HG03342 (cell line): ENCODE data around the gene RFTN1.

Source experiments
- ATAC-seq: cut with Tn5 transposase; IDR thresholded peaks from one replicate; pipeline ENCODE4 v1.9.1; 2021; ENCODE audit warnings: mild to moderate bottlenecking, moderate library complexity; ENCODE audit not compliant: unreplicated experiment

Gene RFTN1

GRCh38 chr3:16412192-16412800 lies 101.2 kb downstream of the RFTN1 start:
- no peak for ATAC-seq

GRCh38 chr3:16411441-16411840 lies 102.1 kb downstream of the RFTN1 start:
- no peak for ATAC-seq

- no peak for ATAC-seq
Observed at GRCh38 chr3:16410659-16411058, 102.8 kb downstream of the RFTN1 start.

DNA sequence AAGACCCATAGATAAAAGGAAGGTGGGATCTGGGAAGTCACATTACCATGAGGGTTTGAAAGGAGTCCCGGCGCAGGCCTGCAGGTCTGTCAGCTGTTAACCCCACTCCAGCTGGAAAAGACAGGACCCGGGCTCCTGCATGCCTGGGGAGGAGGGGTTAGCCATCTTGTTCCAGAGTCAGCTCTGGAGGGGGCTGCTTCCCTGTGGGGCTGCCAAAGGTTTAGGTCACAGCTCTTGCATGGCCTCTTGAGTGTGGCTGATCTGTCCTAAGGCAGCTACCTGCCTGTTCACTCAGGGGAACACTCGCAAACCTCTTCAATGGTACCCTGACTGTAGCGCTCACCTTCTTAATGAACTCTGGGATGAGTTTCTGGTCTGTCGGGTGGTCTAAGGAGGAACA lies 104.5 kb downstream of the RFTN1 start:
- ATAC-seq: no peak

GRCh38 chr3:16407366-16407765 lies 106.1 kb downstream of the RFTN1 start:
- ATAC-seq: no peak

DNA sequence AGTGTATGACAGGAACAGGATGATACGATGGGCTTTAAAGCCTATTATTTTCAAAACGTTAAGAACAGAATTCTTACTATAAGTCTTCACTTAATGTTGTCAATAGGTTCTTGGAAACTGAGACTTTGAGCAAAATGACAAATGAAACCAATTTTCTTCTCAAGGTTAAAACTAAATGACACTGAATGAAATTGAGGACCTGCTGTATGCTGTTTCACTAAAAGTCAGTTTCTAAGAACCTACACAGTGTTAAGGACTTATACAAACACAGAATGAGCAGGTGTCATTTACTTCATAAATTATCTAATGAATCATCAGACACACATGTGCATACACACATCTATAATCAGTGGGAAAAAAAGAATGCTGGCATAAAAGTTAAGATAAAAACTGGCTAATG lies 106.9 kb downstream of the RFTN1 start:
- no peak for ATAC-seq

GRCh38 chr3:16406166-16406565 lies 107.3 kb downstream of the RFTN1 start:
- ATAC-seq: no peak

GRCh38 chr3:16404349-16404895 lies 109.1 kb downstream of the RFTN1 start:
- no peak for ATAC-seq

DNA sequence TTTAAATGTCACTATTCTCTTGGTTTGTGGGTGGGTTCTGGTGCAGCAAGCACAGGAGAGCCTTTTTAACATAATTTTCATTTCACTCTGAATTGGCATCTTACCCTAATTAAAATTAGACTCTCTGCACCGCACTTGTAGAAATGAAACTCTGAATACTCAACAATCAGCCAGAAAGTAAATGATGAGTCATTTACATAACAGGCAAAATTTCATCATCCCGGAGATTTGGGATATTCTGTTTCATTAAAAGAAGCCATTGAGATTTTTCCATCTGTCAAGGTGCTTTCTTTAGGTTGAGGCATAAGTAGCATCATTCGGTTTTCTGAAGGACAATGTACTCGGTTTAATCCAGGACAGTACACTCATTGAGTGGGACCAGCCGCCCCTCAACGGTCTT lies 111.0 kb downstream of the RFTN1 start:
- ATAC-seq: no peak

GRCh38 chr3:16401273-16401672 lies 112.2 kb downstream of the RFTN1 start:
- ATAC-seq: no peak

DNA sequence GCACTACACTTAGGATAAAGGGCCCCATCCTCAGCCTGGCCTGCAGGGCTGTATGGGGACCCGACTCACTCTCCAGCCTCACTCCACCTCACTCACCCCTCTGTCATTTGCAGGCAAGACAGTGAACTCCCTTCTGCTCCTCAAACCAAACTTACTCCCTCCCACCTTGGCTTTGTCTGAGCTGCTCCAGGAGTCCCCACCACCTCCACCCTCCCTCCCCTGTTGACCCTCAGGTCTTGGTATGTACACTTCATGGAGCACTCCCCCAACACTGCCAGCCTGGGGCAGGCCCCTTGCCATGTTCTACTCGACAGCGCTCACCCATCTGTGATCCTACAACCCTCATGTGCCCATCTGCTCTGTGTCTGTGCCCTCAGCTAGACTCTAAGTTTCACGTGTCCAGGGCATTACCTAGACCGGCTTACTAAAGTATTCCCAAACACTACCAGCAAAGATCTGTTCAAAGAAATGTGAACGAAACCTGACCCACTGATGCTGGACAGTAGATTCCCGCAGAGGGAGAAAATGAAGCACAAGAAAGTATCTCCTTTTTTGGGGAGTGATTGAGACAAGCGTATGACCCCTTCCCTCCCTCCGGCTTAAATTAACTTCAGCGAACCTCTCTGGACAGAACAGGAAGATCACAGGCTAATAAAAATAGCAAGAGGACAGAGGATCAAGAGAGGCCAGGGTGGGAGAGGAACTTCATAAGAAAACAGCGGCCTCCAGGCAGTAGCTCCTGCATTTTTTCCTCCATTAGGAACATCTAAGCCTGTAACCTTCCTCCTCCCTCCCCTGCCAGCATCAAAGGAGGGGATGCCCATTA lies 113.2 kb downstream of the RFTN1 start:
- ATAC-seq: no peak

DNA sequence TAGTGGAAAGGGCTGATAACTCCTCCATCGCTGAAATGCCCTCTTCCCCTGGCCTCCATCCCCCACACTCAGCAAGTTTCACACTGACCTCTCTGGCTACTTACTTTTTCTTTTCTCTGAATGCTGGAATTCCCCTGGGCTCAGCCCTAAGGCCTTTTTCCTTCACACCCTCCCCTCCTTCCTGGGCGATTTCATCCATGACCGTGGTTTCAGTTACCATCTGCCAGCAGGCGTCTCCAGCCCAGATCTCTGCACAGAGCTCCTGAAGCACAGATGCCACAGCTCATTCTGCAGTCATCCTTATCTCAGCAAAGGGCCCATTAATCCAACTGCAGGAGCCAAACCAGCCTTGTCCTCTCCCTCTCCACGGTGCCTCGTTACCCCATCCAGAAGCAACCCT lies 114.0 kb downstream of the RFTN1 start:
- no peak for ATAC-seq

DNA sequence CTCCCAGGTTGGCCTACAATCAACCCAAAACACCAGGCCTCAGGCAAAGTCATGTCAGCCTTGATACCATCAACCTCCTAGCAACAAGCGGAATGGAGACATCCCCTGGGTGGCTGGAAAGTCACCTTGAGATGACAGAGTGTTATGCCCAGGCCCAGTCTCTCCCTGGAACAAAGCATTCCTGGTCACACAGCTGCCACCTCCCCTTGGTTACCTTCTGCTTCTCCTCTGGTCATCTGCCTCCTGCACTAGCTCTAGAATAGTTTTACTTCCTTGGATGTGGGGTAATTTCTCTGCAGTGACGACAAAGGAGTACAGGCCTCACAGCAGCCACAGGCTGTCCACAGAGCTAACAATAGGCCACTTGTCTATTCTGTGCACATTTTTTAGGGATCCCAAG lies 114.9 kb downstream of the RFTN1 start:
- ATAC-seq: no peak

GRCh38 chr3:16396202-16396601 lies 117.3 kb downstream of the RFTN1 start:
- ATAC-seq: no peak

DNA sequence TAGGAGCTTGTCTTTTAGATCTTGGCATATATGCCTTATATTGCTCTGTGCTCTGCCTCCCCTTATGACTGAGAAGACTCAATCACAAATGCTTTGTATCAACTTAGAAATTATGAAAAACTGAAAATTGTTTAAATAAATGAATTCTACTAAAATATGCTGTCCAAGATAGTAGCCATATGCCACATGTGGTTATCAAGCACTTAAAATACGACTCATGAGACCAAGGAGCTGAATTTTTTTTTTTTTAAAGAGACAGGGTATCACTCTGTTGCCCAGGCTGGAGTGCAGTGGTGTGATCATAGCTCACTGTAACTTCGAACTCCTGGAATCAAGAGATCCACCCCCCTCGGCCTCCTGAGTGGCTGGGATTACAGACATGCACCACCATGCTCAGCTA lies 118.3 kb downstream of the RFTN1 start:
- no peak for ATAC-seq

DNA sequence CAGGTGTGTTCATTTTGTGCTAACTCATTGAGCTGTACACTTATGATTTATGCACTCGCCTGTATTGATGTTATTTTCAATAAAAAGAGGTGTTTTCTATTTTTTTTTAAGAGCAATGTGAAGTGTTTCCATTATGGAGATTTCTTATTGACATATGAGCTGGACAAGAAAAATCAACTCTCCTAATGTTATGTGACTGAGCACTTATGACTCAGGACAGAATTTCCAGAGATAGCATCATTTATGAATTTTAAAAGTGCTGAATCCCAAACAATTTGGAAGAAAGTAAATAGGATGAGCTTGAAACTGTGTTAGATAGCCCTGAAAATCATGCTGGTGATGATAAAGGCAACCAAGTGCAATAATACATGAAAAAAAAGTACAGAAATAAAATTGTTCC lies 118.9 kb downstream of the RFTN1 start:
- ATAC-seq: no peak

DNA sequence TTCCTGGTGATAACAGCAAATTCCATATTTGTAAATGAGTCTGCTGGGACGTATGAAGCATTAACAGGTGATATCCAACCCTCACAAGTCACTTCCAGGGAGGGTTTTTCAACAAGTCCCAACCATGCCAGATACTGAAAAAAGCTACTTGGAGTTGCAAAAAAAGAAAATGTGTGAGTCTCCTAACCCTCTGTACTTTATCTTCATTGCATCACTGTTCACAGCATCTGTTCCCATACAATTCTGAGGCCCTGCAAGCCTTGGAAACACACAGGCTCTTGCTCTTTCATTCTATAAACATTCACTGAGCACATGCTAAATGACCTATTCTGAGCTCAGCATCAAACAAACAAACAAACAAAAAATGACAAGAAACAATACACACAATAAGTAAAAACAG lies 120.8 kb downstream of the RFTN1 start:
- no peak for ATAC-seq

DNA sequence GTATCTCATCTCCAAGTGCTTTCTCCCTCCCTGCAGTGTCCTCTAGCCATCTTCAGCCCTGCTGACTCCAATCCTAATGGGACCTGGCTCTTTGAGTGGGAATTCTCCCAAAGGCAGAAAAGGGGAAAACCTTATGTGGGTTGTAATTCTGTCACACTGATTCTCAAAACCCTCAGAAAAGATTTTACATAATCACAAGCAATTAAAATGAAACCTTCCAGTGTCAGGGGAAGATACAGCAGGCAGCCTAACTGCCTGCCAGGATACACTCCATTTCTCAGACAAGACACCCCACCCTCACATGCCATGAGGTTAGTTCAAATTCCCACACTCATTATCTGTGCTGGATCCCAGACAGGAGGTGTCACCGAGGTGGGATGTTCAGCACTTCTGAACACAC lies 121.4 kb downstream of the RFTN1 start:
- no peak for ATAC-seq

DNA sequence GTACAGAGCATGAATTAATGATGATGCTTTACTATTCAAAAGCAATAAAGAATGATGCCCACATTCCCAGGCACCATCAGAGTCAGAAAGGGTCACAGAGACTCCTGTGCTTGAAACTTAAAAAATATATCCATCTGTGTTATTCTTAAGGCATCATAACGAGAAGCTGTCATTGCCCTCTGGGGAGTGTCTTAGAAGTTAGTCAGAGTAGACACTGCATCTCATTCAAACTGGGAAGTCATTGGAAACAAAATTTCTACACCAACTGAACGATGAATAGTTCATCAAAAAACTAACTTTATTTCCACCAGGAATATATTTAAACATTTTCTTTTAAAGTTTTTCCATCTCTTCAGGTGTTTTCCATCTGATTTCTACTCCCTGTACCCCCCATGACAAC lies 122.9 kb downstream of the RFTN1 start:
- no peak for ATAC-seq

GRCh38 chr3:16388850-16389441 lies 124.6 kb downstream of the RFTN1 start:
- ATAC-seq: no peak

DNA sequence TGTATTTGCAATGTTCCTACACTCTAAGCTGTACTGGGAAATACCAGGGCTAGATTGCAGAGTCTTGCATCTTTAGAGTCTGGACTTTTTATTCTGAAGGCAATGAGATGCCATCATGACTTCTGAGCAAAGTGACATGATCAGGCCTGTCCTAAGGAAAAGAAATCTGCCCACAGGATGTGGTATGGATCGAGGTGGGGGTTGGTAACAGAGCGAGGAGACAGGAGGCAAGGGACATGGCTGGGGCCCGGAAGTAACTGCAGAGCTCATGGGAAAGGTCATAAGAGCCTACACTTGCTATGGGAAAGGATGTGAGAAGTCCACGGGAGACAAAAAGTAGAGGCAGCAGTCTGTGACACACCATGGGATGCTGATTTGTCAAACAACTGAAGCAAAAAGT lies 126.9 kb downstream of the RFTN1 start:
- no peak for ATAC-seq

- ATAC-seq: no peak
Observed at GRCh38 chr3:16385151-16385550, 128.3 kb downstream of the RFTN1 start.
